GM18909 (cell line): ENCODE data around the gene CDON.

ENCODE experiments used
- ATAC-seq: cut with Tn5 transposase; IDR thresholded peaks from one replicate; pipeline ENCODE4 v1.9.1; 2021; ENCODE audit warnings: mild to moderate bottlenecking; ENCODE audit not compliant: unreplicated experiment, poor library complexity

CDON gene

DNA sequence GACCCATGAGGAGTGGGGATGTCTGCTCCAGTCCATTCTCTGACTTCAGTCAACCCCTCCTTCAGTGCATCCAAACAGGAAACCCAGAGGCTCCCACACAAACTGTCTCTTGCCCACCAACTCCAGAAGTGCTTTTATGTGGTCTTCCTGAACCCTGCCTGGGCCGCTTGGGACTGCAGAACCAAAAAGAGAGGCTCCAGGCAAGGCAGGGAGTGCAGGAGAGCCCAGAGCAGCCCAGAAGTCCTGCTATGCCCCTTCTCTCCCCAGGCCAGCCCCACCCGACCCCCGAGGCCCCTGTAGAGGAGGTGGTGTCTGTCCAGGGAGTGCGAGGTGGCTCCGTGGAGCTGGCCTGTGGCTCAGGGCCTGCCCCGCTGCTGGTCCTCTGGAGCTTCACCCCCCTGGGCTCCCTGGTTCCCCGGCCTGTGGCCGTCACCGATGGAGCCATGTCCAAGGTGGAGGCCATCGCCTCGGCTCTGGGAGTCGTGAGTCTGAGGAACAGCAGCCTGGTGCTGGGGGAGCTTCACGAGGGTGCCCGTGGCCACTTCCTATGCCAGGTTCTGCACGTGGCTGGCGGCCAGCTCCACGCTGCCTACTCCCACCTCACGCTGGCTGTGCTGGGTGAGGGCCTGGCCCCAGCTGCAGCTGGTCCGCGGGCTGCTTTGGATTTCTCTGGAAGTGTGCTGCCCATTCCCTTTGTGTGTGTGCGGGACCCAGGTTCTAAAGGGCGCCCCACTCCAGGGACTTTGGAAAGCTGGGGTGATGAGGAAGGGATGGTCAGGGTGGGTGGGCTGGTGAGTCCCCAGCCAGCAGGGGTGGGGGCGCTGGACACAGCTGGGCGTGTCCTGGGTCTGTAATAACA lies 115.0 kb downstream of the CDON start:
- ATAC-seq: no peak

DNA sequence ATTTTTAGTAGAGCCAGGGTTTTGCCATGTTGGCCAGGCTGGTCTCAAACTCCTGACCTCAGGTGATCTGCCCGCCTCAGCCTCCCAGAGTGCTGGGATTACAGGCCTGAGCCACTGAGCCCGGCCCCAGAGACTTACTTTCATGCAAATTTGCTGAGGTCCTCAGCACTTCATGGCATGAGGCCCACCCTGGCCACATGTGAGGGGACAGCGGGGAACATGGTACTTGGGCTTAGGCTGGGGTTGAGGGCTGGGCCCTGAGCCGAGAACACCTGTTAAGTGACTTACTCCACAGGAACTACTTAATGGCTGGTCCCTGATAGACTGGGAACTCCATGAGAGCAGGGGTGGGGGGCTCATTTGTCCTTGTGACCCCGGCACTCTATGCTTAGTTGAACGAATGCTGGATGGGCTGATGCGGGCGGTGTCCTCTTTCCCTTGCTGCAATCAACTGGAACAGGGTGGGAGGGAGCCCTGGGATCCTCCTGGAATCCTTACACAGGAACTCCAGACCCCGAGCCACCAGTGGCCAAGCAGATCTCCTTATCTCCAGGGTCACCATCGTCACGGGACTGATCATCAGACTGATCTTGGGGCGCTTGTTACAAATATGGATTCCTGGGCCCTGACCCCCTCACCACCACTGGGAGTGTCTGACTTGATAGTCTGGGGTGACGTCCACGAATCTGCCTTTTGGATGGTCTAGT lies 115.8 kb downstream of the CDON start:
- ATAC-seq: no peak

DNA sequence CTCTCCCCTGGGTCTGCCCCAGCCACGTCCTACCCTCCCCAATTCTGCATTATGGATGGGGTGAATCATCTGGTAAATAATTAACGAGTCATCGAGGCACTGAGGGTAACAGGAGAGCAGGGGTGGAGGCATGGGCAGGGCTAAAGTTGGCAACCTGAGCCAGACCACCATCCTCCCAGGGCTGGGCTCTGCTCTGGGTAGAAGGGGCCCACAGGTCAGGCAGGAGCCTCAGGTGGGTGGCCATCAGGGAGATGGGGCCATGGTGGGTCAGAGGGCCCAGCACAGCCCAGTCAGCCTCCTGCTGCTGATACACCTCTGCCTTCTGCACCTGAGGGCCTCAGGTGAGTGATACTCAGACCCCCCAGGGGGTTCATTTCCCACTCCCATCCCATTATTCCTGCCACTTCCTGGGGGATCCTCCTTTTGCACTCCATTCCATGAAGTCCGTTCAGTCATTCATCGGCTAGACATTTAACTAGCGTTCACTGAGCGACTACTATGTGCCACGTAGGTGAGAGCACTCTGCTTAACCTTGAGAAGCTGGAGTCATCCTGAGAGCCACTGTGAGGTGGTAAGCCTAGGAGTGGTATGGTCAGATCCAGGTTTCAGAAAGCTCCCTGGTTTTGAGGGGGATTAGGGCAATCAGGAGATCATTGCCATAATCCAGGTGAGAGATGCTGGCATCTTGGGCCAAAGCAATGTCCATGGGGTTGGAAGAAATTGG lies 116.7 kb downstream of the CDON start, which contains the start of gene VSIG10L2:
Gene VSIG10L2, plus strand, starts transcription at position 248 of the 724 bp plus-strand sequence. Its CDS starts 12 bp downstream, at position 260.
- no peak for ATAC-seq

DNA sequence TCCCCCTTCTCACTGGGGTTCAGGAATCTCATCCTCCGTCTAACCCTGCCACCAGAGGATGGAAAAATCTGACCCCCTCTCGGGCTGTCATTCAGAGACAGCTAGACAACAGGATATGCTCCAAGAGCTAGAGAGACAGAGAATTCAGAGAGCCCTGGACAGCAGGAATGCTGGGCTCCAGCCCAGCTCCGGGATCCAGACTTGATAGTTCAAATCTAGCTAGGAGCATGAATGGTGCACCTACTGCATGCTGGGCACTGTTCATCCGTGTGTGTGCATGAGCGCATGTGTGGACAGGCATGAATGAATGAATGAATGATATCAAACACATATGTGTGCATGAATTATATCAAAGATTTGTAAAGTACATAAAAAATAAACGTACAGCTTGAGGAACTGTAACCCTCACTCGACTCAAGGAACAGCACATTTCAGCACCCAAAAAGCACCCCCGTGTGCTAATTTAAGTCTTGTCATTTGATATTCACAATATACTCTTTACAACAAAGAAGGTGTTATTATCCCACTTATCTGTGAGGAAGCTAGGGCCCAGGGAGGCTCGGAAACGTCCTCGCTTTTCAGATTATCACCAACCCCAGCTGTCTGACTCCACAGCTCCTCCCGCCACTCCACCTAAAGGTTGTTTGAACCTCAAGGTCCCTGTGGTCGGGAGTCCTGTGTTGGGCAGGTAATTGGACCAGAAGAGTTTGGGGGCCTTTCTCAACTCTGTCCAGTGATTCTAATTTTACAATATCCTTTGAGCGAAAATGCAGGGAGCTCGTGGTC lies 117.5 kb downstream of the CDON start:
- ATAC-seq: no peak

DNA sequence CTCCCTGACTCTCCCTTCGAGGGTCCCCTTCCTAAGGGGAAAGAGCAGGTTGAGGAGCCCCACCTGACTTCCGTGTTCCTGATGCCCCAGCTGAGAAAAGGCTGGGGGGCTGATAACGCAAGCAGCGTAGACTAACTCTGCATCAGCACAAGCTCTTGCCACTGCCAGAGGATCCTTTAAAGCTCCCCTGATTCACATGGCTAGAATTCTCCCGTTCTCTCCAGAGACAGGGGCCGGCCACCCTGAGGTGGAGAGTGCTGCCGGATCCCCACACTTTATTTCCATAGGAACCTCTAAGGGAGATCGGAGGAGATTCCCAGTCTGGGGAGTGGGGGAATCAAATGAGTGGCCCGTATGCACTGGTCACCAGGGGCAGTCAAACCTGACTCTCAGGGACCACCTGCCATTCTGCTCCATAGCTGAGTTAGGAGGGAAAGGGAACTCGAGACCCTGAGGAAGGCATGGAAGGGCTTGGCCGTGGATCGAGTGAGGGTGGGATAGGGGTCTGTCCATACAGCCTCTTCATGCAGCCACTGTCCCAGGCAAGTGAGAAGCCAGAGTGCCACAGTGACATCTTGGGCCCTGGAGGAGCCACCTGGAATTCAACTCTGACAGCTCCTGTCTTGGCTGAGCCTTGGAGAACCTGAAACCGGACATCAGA lies 118.2 kb downstream of the CDON start:
- no peak for ATAC-seq

DNA sequence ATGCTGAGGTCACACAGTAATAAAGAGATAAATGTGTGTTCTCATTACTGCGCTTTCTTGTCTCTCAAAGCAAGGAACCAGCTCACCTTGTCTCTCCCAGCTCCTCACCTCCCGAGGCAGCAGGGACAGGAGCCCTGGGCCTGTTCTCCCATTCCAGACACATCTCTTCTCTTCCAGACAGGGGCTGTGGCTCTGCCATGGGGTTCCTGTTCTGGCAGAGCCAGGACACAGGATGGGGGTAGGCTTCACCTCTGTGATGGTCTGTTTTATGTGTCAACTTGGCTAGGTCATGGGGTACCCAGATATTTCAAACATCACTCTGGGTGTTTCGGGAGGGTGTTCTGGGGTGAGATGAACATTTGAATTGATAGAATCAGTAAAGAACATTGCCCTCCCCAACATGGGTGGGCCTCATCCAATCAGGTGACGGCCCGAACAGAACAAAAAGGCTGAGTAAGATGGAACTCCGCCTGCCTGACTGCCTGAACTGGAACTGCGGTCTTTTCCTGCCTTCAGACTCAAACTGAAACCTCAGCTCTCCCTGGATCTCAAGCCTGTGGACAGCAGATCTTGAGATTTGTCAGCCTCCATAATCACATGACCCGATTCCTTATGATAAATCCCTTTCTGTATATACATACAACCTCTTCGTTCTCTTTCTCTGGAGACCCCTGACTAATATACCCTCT lies 118.9 kb downstream of the CDON start:
- ATAC-seq: no peak

DNA sequence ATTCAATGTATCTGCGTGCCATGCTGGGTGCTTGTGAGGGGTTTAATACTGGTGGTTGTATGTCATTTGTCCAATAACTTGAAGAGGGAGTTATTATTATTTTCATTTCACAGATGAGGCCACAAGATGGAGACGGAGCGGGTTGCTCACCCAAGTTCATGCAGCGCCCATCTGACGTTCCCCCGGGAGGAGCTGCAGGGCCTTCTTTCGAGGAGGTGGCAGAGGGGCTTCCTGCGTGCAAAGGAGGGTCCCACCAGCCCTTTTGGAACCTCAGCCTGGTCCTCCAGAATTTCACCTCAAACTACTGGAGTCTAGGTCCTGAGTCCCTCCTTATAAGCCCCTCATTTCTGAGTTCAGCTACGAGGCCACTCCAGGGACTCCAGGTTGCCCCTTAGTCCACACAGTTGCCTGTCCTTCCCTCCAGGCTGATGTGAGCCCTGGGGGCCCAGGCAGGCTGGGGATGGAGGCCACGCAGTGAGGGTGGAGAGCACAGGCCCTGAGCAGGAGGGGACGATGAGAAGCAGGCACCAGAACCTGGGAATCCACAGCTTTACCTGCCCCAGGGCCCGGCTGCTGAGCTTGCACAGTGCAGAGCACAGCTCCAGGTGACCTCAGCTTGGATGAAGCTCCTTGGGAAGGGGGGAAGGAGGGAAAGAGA lies 119.8 kb downstream of the CDON start:
- no peak for ATAC-seq

DNA sequence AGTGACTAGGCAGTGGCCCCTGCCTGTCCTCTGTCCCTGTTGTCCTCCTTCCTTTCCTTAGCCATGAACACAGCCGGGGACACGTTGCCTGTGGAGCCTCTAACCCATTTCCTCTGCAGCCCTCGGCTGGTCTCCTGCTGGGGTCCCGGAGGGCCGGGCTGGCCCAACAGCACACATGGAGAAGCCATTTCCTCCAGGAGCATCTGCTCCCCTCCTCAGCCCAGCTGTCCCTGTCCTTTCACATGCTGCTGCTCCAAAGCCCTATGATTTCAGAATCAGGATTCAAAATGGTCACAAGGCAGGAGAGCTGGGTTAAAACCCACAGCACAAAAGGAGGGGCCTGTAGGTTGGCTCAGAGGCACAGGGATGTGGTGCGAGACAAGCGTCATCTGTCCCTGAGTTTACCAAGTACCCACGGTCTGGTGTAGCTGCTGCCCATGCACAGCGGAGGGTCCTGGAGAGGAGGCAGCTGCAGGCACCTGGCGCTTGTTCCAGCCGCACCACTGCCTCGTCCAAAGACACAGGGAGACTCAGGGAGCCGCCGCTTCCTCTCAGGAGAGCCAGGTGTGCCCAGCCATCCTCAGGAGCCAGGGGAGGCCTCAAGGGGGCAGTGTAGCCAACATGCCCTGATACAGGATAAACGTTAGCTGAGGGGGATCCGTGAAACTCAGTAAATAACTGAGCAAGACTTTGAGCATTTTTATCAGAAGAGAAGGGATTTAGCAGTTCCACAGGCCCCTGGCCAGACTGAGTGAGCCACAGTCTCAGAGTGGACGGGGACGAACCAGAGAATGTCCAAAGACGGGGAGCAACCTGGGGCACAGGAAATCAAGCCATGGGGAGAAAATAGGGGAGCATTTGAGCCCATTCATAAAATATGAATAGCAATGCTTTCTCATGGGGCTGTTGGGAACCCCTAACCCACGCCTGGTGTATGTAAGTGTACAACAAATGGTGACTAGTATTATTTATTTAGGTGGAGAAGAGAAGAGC lies 120.8 kb downstream of the CDON start:
- ATAC-seq: peak; percentile 51

DNA sequence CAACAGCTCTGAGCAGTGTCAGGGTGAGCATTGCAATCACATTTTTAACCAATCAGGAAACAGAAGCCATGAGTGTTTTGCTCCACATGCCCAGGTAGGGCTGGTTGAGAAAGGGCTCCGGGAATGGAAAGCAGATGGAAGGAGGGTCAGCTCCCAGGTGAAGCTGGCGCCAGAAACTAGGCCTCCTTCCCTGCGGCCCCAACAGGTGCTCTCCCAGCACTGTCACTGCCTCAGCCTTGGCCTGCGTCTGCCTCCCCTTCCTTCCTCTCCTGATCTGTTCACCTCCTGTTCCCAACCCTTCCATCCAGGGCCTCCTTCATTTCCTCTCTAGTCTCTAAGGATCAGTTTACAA lies 121.4 kb downstream of the CDON start:
- no peak for ATAC-seq

DNA sequence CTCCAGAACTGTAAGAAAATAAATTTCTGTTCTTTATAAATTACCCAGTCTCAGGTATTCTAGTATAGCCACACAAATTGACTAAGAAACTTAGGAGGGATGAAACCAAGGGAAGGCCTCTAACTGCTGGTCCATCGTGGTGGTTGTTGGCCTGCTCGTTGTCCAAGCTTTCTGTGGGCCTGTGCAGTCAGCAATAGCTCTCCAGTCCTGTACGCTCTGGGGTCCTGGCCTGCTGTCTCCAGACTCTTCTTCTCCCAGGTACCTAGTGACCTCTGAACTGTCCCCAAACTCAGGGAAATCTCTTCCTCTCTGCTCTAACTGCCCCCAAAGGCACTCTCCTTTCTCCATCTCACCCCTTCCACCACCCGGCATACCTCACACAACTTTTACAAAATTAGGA lies 122.5 kb downstream of the CDON start:
- ATAC-seq: no peak

DNA sequence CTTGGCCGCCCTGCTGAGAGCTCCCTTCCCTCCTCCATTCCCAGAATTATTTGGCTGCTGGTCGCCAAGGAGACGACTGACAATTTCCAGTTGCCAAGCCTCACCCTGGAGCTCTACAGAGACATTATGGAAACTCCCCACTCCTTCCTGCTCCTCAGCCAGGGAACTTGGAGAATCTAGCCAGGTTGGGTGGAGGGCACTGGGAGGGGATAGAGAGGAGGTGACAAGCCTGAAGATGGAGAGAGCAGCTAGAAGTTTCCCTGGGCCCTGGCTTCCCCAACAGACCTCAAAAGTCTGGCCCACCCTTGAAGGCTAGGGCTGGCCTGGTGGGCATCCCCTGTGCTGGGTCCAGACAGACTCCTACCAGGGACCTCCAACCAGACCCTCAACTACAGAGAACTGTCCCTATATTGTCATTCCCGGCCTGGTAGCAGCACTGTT lies 123.6 kb downstream of the CDON start:
- ATAC-seq: no peak

DNA sequence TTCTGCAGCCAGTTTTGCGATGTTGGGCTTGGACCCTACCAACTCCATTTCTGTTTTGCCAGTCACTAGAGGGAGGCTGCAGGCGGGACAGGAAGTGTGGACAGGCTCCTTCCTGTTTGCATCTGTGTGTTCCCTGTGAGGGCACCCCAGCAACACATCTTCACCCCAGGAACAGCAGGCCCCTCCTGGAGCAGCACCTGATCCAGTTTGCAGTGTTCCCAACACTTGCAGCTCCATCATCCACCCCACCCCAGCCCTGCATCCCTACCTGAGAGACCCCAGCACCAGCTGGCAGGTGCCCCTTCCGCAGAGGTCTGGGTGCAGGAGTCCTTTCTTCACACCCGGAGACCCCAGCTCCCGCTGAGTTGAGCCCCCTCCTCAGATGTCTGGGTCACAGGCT lies 124.2 kb downstream of the CDON start:
- no peak for ATAC-seq

DNA sequence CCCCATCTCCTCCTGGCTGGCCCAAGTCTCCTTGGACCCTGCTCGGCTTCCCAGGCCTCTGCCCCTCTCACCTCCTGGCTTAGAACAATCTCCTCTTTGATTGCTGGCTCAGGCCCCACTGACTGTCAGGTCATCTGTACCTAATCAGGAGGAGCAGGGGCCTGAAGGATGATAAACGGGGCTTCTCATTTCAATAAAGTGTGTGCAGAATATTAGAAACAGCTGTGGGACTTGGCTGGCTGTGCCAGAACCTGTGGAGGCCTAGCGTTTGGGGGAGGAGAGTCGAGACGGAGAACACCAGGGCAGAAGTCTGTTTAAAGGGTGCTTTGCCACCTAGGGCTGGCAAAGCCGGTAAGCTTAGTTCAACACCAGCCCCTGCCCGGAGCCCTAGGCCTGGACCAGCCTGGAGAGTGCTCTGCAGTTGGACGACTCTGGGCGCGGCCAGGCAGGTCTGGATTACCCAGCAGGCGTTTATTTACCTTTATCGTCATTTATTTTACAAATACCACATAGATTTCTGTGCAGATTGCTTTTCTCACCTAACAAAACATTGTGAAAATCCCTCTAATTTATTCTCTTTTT lies 127.0 kb downstream of the CDON start:
- ATAC-seq: no peak

DNA sequence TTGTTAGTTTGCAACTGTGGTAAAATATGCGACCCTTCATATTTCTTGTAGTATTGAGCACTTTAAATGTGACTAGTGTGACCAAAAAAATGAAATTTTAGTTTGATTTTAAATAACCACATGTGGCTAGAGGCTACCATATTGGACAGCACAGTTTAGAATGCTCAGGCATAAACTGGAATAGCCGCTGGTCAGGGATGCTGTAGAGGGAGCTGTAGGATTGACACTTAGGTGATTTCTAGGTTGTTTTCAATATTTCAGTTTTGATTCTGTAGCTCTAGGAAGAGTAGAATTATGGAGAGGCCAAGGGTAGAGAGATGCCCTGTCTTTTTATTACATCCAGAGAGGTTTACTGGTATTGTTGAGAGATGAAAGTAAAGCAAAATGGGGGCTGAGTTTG lies 127.6 kb downstream of the CDON start:
- ATAC-seq: no peak

DNA sequence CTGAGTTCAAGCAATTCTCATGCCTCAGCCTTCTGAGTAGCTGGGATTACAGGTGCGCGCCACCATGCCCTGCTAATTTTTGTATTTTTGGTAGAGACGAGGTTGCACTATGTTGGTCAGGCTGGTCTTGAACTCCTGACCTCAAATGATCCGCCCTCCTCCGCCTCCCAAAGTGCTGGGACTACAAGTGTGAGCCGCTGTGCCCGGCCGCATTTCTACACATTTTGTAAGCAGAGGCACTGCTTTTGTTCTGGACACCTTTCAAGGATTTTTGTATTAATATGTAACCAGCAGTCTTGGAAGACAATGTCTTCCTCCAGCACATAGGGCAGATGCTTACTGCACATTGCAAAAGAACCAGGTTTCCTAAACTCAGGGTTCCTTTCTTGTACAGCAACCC lies 128.2 kb downstream of the CDON start:
- no peak for ATAC-seq

DNA sequence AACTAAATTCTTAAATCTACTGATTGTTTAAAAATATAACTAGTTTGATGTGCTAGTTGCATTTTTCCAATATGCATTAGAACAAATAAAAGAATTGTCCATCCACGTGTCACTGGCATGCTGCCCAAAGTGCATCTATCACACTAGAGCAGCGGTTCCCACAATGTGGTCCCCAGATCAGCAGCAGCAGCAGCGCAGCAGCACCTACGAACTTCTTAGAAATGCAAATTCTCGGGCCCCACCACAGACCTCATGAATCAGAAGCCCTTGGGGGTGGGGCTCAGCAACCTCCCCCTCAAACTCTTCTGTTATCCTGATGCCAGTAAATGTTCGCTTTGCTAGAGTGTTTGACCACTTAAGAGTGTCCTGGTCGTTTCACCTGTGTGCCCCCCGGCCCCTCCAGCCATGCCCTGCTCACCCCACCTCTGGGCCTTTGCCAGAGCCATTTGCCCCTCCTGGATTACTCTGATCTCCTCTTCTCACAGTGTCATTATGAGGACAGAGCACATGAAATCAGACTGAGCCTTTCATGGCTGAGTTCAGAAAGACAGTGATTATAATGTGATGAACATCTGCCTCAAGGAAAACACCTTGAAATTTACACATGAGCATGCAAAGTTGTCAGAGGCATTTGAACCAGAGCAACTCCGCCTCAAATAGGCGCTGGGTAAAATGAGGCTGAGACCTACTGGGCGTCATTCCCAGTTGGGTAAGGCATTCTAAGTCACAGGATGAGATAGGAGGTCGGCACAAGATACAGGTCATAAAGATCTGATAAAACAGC lies 129.4 kb downstream of the CDON start:
- ATAC-seq: no peak
